ENCODE measurements around the gene KAT2B. TPM values are rescaled to one million over a fixed set of nuclear protein-coding genes. Genes with fewer than 3 reads are reported as not detected.
A peak's percentile ranks its signal among the peaks of the same experiment; 100 is the strongest.

KAT2B gene
- polyA plus RNA-seq, 1 of the 3 experiments (the other 2 are of a cell fraction) = 2.1 TPM

- no peak for TF ChIP-seq PBX3 (IDR thresholded peaks at IDR 0.05)
- TF ChIP-seq GATA2 (CRISPR knock-in tag; IDR thresholded peaks at IDR 0.05) = no peak
- 0 out of 4 replicates have a peak, but pooled peaks of 1 of the 2 experiments have one; percentile 15 for TF ChIP-seq EP300 (IDR thresholded peaks at IDR 0.05; ENCODE audit: borderline replicate concordance in 1 of 2, low read depth in 1 of 2, low read length in 1 of 2)
- TF ChIP-seq USF1 (IDR thresholded peaks at IDR 0.05; ENCODE audit: borderline replicate concordance, low read depth) = no peak
- TF ChIP-seq FOSL2 (IDR thresholded peaks at IDR 0.05; ENCODE audit: borderline replicate concordance, low read depth) = no peak
- no peak for TF ChIP-seq EZH2phosphoT487 (IDR thresholded peaks at IDR 0.05; ENCODE audit: borderline replicate concordance, low read depth)
- TF ChIP-seq RAD21 (IDR thresholded peaks at IDR 0.05; ENCODE audit: low read length) = peak; percentile 19; the same call in 1 of the 2 replicates
- TF ChIP-seq RXRA (IDR thresholded peaks at IDR 0.05; ENCODE audit: borderline replicate concordance, low read depth) = no peak
- no peak for TF ChIP-seq POLR2AphosphoS5 (IDR thresholded peaks at IDR 0.05; ENCODE audit: low read depth, low read length)
- no peak for TF ChIP-seq JUND (IDR thresholded peaks at IDR 0.05)
These were observed at the start of gene KAT2B (continued) for GRCh38 chr3:20039765-20040547.

- no peak overlapping the region for H3K27ac ChIP-seq (ENCODE audit: low read depth in 2 of 2, low read length in 1 of 2)
- no peak overlapping the region for H3K4me2 ChIP-seq
- H3K4me1 ChIP-seq (ENCODE audit: control insufficient read depth in 1 of 2, insufficient read depth in 2 of 2, low read depth in 1 of 2, low read length in 1 of 2) = no peaks in the 10 kb centered on the region
- H3K9ac ChIP-seq = no peak overlapping the region
- no peaks in the 10 kb centered on the region for H3K27me3 ChIP-seq (ENCODE audit: insufficient read depth)
- ChIA-PET CTCF (no interaction called here), POLR2A (no interaction called here)
- no peak for DNase-seq
- WGBS (ENCODE audit: low lambda C conversion rate) = 89% methylated on average over 2 of the region's 2 CpGs
- H4K20me1 ChIP-seq (ENCODE audit: insufficient read depth) = no peaks in the 10 kb centered on the region
- no peak overlapping the region for H2AFZ ChIP-seq (ENCODE audit: low read depth)
- H3K36me3 ChIP-seq (replicated peaks in 1 of 2; ENCODE audit: control insufficient read depth in 1 of 2, insufficient read depth in 2 of 2, low read length in 1 of 2) = no peaks in the 10 kb centered on the region
- H3K4me3 ChIP-seq (ENCODE audit: low read depth in 2 of 2, low read length in 1 of 2) = no peak overlapping the region
- no peaks in the 10 kb centered on the region for H3K9me2 ChIP-seq
- no peaks in the 10 kb centered on the region for H3K9me3 ChIP-seq
- H3F3A ChIP-seq (replicated peaks; ENCODE audit: insufficient read depth) = no peaks in the 10 kb centered on the region
- H3K79me2 ChIP-seq (ENCODE audit: insufficient read depth) = no peaks in the 10 kb centered on the region
- TF ChIP-seq FOXM1 (IDR thresholded peaks at IDR 0.05; ENCODE audit: low read depth) = no peak
- no peak for TF ChIP-seq PBX3 (IDR thresholded peaks at IDR 0.05)
- no peak for TF ChIP-seq REST (IDR thresholded peaks at IDR 0.05; ENCODE audit: low read depth, low read length)
- TF ChIP-seq TCF12 (IDR thresholded peaks at IDR 0.05) = no peak
- no peak for TF ChIP-seq CTCF (IDR thresholded peaks at IDR 0.05)
- TF ChIP-seq EP300 (IDR thresholded peaks at IDR 0.05; ENCODE audit: borderline replicate concordance in 1 of 2, low read depth in 1 of 2, low read length in 1 of 2) = no peak
- no peak for TF ChIP-seq MAX (IDR thresholded peaks at IDR 0.05; ENCODE audit: low read depth)
- no peak for TF ChIP-seq FOXJ3 (CRISPR knock-in tag; IDR thresholded peaks at IDR 0.05)
- no peak for TF ChIP-seq RXRA (IDR thresholded peaks at IDR 0.05; ENCODE audit: borderline replicate concordance, low read depth)
- no peak for TF ChIP-seq RFX5 (IDR thresholded peaks at IDR 0.05; ENCODE audit: low read length)
- TF ChIP-seq TAF1 (IDR thresholded peaks at IDR 0.05; ENCODE audit: borderline replicate concordance, low read depth, low read length) = no peak
- TF ChIP-seq FOSL2 (IDR thresholded peaks at IDR 0.05; ENCODE audit: borderline replicate concordance, low read depth) = no peak
- TF ChIP-seq SMC3 (IDR thresholded peaks at IDR 0.05; ENCODE audit: low read depth, low read length) = no peak
- no peak for TF ChIP-seq YY1 (IDR thresholded peaks at IDR 0.05; ENCODE audit: low read depth)
- no peak for TF ChIP-seq POLR2AphosphoS5 (IDR thresholded peaks at IDR 0.05; ENCODE audit: low read depth, low read length)
- no peak for TF ChIP-seq EZH2phosphoT487 (IDR thresholded peaks at IDR 0.05; ENCODE audit: borderline replicate concordance, low read depth)
- no peak for TF ChIP-seq NRF1 (IDR thresholded peaks at IDR 0.05; ENCODE audit: low read depth, low read length)
These were observed 45.5 kb upstream of the KAT2B start for GRCh38 chr3:19994796-19995195.

All from SK-N-SH (cell line).